ENCODE results near the gene ZMAT1. TPM values are rescaled to one million over a fixed set of nuclear protein-coding genes. Genes with fewer than 3 reads are reported as not detected.

ZMAT1 gene
- total RNA-seq, 2 donors from 2014 or later, result 14.9 to 15.2 TPM

GRCh38 chrX:101925733-101926132, 6.1 kb downstream of the ZMAT1 start:
- Histone ChIP-seq H3K4me1 (ENCODE audit: control insufficient read depth in 1 of 2, low read depth in 2 of 2) (no peaks in the 10 kb centered on the region), H3K4me3 (no peak overlapping the region), H3K27ac (no peak overlapping the region), H3K27me3 (replicated peaks; ENCODE audit: insufficient read depth) (no peaks in the 10 kb centered on the region), H3K36me3 (no peaks in the 10 kb centered on the region), H3K9me3 (no peaks in the 10 kb centered on the region)
- DNase-seq (ENCODE audit: low spot score) (no peak), ATAC-seq (ENCODE audit: insufficient number of reproducible peaks, low FRiP score, low read depth) (no peak)
- no peak for TF ChIP-seq CTCF (IDR thresholded peaks at IDR 0.05)

GRCh38 chrX:101918751-101919150, 13.1 kb downstream of the ZMAT1 start:
- no peak overlapping the region for H3K4me3 ChIP-seq
- H3K36me3 ChIP-seq, result no peaks in the 10 kb centered on the region
- H3K9me3 ChIP-seq, result no peaks in the 10 kb centered on the region
- H3K4me1 ChIP-seq (ENCODE audit: control insufficient read depth in 1 of 2, low read depth in 2 of 2), result no peaks in the 10 kb centered on the region
- no peak for ATAC-seq (ENCODE audit: insufficient number of reproducible peaks, low FRiP score, low read depth)
- H3K27ac ChIP-seq, result no peak overlapping the region
- H3K27me3 ChIP-seq (replicated peaks; ENCODE audit: insufficient read depth), result no peaks in the 10 kb centered on the region
- no peak for TF ChIP-seq CTCF (IDR thresholded peaks at IDR 0.05)
- DNase-seq (ENCODE audit: low spot score), result no peak

GRCh38 chrX:101906136-101906796, 25.6 kb downstream of the ZMAT1 start:
- H3K36me3 ChIP-seq, result no peaks in the 10 kb centered on the region
- no peaks in the 10 kb centered on the region for H3K4me1 ChIP-seq (ENCODE audit: control insufficient read depth in 1 of 2, low read depth in 2 of 2)
- no peaks in the 10 kb centered on the region for H3K9me3 ChIP-seq
- H3K27ac ChIP-seq, result no peak overlapping the region
- no peaks in the 10 kb centered on the region for H3K27me3 ChIP-seq (replicated peaks; ENCODE audit: insufficient read depth)
- no peak for TF ChIP-seq CTCF (IDR thresholded peaks at IDR 0.05)
- no peak overlapping the region for H3K4me3 ChIP-seq
- DNase-seq (ENCODE audit: low spot score) (no peak), ATAC-seq (ENCODE audit: insufficient number of reproducible peaks, low FRiP score, low read depth) (no peak)

GRCh38 chrX:101904996-101905395, 26.8 kb downstream of the ZMAT1 start:
- no peak for TF ChIP-seq CTCF (IDR thresholded peaks at IDR 0.05)
- Histone ChIP-seq H3K4me1 (ENCODE audit: control insufficient read depth in 1 of 2, low read depth in 2 of 2) (no peaks in the 10 kb centered on the region), H3K4me3 (no peak overlapping the region), H3K36me3 (no peaks in the 10 kb centered on the region), H3K9me3 (no peaks in the 10 kb centered on the region), H3K27ac (no peak overlapping the region), H3K27me3 (replicated peaks; ENCODE audit: insufficient read depth) (no peaks in the 10 kb centered on the region)
- DNase-seq (ENCODE audit: low spot score) (no peak), ATAC-seq (ENCODE audit: insufficient number of reproducible peaks, low FRiP score, low read depth) (no peak)

Other genes starting within 250 kb of the ZMAT1 start
- gene TCEAL2, start 193.7 kb upstream of the ZMAT1 start, total RNA-seq, result 10 to 100 TPM; 10.3 to 36.4 TPM
- 1 to 10 TPM in 1 of 2 donors, not detected in 1; 1.9 TPM for gene TCEAL6, start 210.5 kb upstream of the ZMAT1 start, total RNA-seq
- gene BEX5, start 223.9 kb upstream of the ZMAT1 start, total RNA-seq, result 1 to 10 TPM; 2.6 to 5.2 TPM

Data from thoracic aorta (tissue), 2 donors.